A673 (cell line): ENCODE results near the gene GALNT9.

Source experiments
- EZH2 ChIP-seq: fragments of 200-600 bp; sonication (generic); IDR thresholded peaks from 2 replicates; pipeline ENCODE4 v1.6.1; 2017; ENCODE audit warnings: borderline replicate concordance, low read depth, mild to moderate bottlenecking, mixed read lengths, antibody characterized with exemption, low read length; ENCODE audit not compliant: poor library complexity, severe bottlenecking
- TF ChIP-seq, protein P1 (sequence below): fragments of 300-800, 200-600 bp; sonication (generic); conservative IDR thresholded peaks from 2 replicates; pipeline ENCODE4 v1.5.1; 2017; ENCODE audit warnings: low read depth, mild to moderate bottlenecking, antibody characterized with exemption, low read length, moderate library complexity, mixed read lengths

DNA sequence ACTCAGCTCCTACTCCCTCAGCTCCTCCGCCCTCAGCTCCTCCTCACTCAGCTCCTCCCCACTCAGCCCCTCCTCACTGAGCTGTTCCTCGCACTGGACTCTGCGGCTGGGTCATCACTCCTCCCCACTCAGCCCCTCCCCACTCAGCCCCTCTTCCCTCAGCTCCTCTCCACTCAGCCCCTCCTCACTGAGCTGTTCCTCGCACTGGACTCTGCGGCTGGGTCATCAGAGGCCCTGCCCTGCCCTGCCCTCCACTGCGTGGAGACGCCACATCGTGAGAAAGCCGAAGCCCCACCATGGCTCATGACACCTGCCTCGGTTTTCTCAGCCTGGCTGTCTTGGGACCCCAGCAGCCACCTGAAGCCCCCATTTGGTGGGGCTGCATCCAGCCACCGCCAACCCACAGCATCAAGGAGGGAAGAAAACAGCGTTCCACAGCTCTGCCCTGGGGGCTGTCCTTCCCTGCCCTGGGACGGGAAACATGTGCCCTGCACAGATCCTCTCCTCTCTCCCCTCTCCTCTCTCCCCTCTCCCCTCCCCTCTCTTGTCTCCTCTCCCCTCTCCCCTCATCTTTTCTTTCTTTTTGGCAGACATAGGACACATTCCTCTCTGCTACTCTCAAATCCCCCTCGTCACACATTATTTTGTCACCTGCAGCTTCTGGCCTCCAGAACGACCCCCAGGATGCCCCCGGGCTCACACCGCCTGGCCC is 167.4 kb downstream of the GALNT9 start:
- TF ChIP-seq EZH2 = no peak
- TF ChIP-seq, protein P1, sequence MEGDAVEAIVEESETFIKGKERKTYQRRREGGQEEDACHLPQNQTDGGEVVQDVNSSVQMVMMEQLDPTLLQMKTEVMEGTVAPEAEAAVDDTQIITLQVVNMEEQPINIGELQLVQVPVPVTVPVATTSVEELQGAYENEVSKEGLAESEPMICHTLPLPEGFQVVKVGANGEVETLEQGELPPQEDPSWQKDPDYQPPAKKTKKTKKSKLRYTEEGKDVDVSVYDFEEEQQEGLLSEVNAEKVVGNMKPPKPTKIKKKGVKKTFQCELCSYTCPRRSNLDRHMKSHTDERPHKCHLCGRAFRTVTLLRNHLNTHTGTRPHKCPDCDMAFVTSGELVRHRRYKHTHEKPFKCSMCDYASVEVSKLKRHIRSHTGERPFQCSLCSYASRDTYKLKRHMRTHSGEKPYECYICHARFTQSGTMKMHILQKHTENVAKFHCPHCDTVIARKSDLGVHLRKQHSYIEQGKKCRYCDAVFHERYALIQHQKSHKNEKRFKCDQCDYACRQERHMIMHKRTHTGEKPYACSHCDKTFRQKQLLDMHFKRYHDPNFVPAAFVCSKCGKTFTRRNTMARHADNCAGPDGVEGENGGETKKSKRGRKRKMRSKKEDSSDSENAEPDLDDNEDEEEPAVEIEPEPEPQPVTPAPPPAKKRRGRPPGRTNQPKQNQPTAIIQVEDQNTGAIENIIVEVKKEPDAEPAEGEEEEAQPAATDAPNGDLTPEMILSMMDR = no peak
